Smooth muscle cell (in vitro differentiated cells): Measurements from ENCODE around the gene LCOR. TPM values are rescaled to one million over a fixed set of nuclear protein-coding genes. Genes with fewer than 3 reads are reported as not detected.
"Not testable (repeated sequence)": the region's sequence is repeated elsewhere in the genome, so short reads cannot be mapped to it uniquely, and the experiment has no call there.

ENCODE experiments used
- DNase-seq: peaks from one replicate; lab custom pipeline; 2025; ENCODE audit not compliant: unreplicated experiment; lab: John Stamatoyannopoulos, UW
- H2AFZ ChIP-seq: fragments of 200-600 bp; sonication (generic); 2 replicates; pipeline ENCODE4 v1.6.0; 2016; ENCODE audit warnings: antibody characterized with exemption, low read depth, mild to moderate bottlenecking
- H3F3A ChIP-seq: fragments of 200-600 bp; sonication (generic); 2 replicates; pipeline ENCODE4 v1.6.0; 2017; ENCODE audit warnings: antibody characterized with exemption, low read depth
- H3K27ac ChIP-seq: fragments of 200-600 bp; sonication (generic); 2 replicates; pipeline ENCODE4 v1.5.1; 2016; ENCODE audit warnings: low read depth, mild to moderate bottlenecking
- H3K27me3 ChIP-seq: fragments of 200-600 bp; sonication (generic); 2 replicates; pipeline ENCODE4 v1.6.1; 2016; ENCODE audit warnings: low read depth, mild to moderate bottlenecking
- H3K36me3 ChIP-seq: fragments of 200-600 bp; sonication (generic); 2 replicates; pipeline ENCODE4 v1.5.1; 2016; ENCODE audit warnings: low read depth
- H3K4me1 ChIP-seq: fragments of 200-600 bp; sonication (generic); 2 replicates; pipeline ENCODE4 v1.5.1; 2016; ENCODE audit warnings: low read depth
- H3K4me2 ChIP-seq: fragments of 200-600 bp; sonication (generic); 2 replicates; pipeline ENCODE4 v1.6.0; 2016; ENCODE audit warnings: mild to moderate bottlenecking
- H3K4me3 ChIP-seq: fragments of 200-600 bp; sonication (generic); 2 replicates; pipeline ENCODE4 v1.5.1; 2016; ENCODE audit warnings: mild to moderate bottlenecking
- H3K79me2 ChIP-seq: fragments of 200-600 bp; sonication (generic); 2 replicates; pipeline ENCODE4 v1.6.0; 2016; ENCODE audit warnings: low read depth, mild to moderate bottlenecking
- H3K9ac ChIP-seq: fragments of 200-600 bp; sonication (generic); 2 replicates; pipeline ENCODE4 v1.6.0; 2016; ENCODE audit warnings: low read depth
- H3K9me3 ChIP-seq: fragments of 200-600 bp; sonication (generic); replicated peaks from 2 replicates; pipeline ENCODE4 v1.5.1; 2016; ENCODE audit warnings: low read depth
- H4K20me1 ChIP-seq: fragments of 200-600 bp; sonication (generic); 2 replicates; pipeline ENCODE4 v1.6.0; 2016; ENCODE audit warnings: low read depth
- CTCF ChIP-seq: fragments of 200-600 bp; sonication (generic); IDR thresholded peaks from 2 replicates; pipeline ENCODE4 v1.5.1; 2017; ENCODE audit warnings: borderline replicate concordance, mild to moderate bottlenecking, antibody characterized with exemption; ENCODE audit not compliant: insufficient read depth, poor library complexity, severe bottlenecking
- WGBS: methylation state at CpG from one replicate; pipeline ENCODE4 v1.1.7; 2016; ENCODE audit warnings: low lambda C conversion rate; 5-methylcytosine and 5-hydroxymethylcytosine counted together
- polyA plus RNA-seq: library from polyadenylated mRNA; unstranded; fragments of >200 nt; fragmentation: Nextera tagmentation; extraction: Ambion mirVana; gene quantifications from 2 replicates; pipeline ENCODE4 v1.2.1, GENCODE V29; 2016
- total RNA-seq: library from RNA; depleted of rRNA; stranded (reverse); fragments of >200 nt; gene quantifications from 2 replicates; pipeline ENCODE4 v1.2.3, GENCODE V29; 2014

The LCOR gene
- total and polyA plus RNA-seq, 2 experiments from 2014 or later, result 10.6 to 27.8 TPM

DNA sequence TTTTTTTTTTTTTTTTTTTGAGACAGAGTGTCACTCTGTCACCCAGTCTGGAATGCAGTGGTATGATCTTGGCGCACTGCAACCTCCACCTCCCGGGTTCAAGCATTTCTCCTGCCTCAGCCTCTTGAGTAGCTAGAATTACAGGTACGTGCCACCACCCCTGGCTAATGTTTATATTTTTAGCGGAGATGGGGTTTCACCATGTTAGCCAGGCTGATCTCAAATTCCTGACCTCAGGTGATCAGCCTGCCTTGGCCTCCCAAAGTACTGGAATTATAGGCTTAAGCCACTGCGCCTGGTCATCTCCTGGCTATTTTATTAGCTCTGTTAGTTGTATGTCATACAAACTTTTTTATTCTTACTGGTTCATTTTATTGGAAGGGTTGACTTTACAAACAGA lies 103.0 kb downstream of the LCOR start:
- Histone ChIP-seq H3K9me3 (no peaks in the 10 kb centered on the region), H3F3A (no peaks in the 10 kb centered on the region), H3K27me3 (no peaks in the 10 kb centered on the region), H3K4me3 (no peak overlapping the region), H3K36me3 (no peaks in the 10 kb centered on the region), H3K27ac (no peak overlapping the region), H3K4me2 (no peak overlapping the region), H3K79me2 (peaks cover 30% of the 10 kb centered on the region), H3K9ac (no peak overlapping the region), H3K4me1 (no peaks in the 10 kb centered on the region), H4K20me1 (peaks cover 49% of the 10 kb centered on the region), H2AFZ (no peak overlapping the region)
- WGBS, result 96% methylated on average over 5 of the region's 5 CpGs
- no peak for TF ChIP-seq CTCF
- no peak for DNase-seq

DNA sequence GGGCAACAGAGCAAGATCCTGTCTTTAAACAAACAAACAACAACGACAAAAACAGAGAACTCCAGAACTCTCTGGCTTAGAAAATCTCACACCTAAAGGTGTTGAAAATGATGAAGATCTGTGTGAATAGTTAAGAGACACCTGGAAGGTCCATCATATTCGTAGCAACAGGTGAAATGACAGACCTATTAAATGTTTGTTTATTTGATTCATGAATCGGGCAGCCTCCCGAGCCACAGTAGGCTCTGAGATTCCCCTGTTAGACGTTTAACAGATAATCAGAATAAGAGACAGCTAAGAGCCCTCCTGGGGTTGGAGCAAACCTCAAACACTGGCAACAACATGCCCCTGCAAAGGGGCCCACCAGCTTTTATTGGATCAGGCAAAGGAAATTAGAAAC lies 103.7 kb downstream of the LCOR start:
- no peak overlapping the region for H3K27ac ChIP-seq
- no peak overlapping the region for H2AFZ ChIP-seq
- H4K20me1 ChIP-seq, result peaks cover 43% of the 10 kb centered on the region
- no peak for DNase-seq
- H3K79me2 ChIP-seq, result peaks cover 28% of the 10 kb centered on the region
- no peak for TF ChIP-seq CTCF
- H3F3A ChIP-seq, result no peaks in the 10 kb centered on the region
- no peak overlapping the region for H3K9ac ChIP-seq
- no peak overlapping the region for H3K4me2 ChIP-seq
- H3K9me3 ChIP-seq, result no peaks in the 10 kb centered on the region
- H3K36me3 ChIP-seq, result no peaks in the 10 kb centered on the region
- H3K4me3 ChIP-seq, result no peak overlapping the region
- H3K27me3 ChIP-seq, result no peaks in the 10 kb centered on the region
- 93% methylated on average over 5 of the region's 5 CpGs for WGBS
- no peaks in the 10 kb centered on the region for H3K4me1 ChIP-seq

- H3K4me2 ChIP-seq, H3K27ac ChIP-seq, DNase-seq, H3K36me3 ChIP-seq, H3K9me3 ChIP-seq, H2AFZ ChIP-seq, H3K4me3 ChIP-seq, H3K4me1 ChIP-seq, H3F3A ChIP-seq, H3K9ac ChIP-seq, H3K27me3 ChIP-seq: not testable (repeated sequence)
- Histone ChIP-seq H3K79me2 (peaks cover 28% of the 10 kb centered on the region), H4K20me1 (peaks cover 48% of the 10 kb centered on the region)
- 91% methylated on average over 8 of the region's 8 CpGs for WGBS
These were observed 111.1 kb downstream of the LCOR start for GRCh38 chr10:96943161-96943560.

DNA sequence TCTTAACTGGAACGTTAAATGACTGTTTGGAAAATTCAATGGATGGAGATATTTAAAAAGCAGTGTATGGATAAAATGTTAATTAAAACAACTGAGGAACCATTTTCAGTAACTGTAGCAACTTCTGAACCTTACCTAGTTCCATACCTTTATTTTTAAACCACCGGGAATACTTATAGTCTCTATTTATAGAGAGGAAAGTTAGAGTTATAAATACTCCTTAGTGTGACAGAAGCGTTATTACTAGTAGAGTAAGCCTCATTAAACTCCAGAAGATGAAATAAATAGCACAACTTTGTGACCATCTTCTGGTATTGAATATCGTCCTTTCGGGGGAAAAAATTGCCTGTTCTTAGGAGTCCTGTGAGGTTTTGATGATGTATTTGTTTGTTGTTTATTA lies 114.9 kb downstream of the LCOR start:
- Histone ChIP-seq H2AFZ (no peak overlapping the region), H3K9me3 (no peaks in the 10 kb centered on the region), H3K27ac (no peak overlapping the region), H3K9ac (no peak overlapping the region), H3K79me2 (peaks cover 27% of the 10 kb centered on the region), H3K4me1 (no peaks in the 10 kb centered on the region), H3K4me3 (no peak overlapping the region), H3K36me3 (peaks cover 9% of the 10 kb centered on the region), H3K27me3 (no peaks in the 10 kb centered on the region), H3K4me2 (no peak overlapping the region), H4K20me1 (peaks cover 80% of the 10 kb centered on the region), H3F3A (no peaks in the 10 kb centered on the region)
- no peak for TF ChIP-seq CTCF
- WGBS, result 97% methylated on average over 5 of the region's 5 CpGs
- no peak for DNase-seq
